K562 (cell line): ENCODE results near the gene RASSF7. TPM values are rescaled to one million over a fixed set of nuclear protein-coding genes. Genes with fewer than 3 reads are reported as not detected.

Source experiments
- BMI1 ChIP-seq: fragments of 150-350 bp; IDR thresholded peaks from 2 replicates; pipeline ENCODE4 v1.6.1; 2014; ENCODE audit warnings: low read length
- CHD7 ChIP-seq: fragments of 200-600 bp; sonication (generic); IDR thresholded peaks from one replicate; pipeline ENCODE4 v1.6.1; 2012; ENCODE audit warnings: mild to moderate bottlenecking, low read depth, low read length, inconsistent platforms
- FOXK2 ChIP-seq, 2 experiments: fragments of 450-650 bp; IDR thresholded peaks in 1 of 2; conservative IDR thresholded peaks in 1 of 2; 2 replicates each; pipeline ENCODE4 v1.6.1; 2016; ENCODE audit warnings: low read depth in 2 of 2, mild to moderate bottlenecking in 1 of 2
- GABPB2 ChIP-seq: fragments of 250-450 bp; sonication (Bioruptor Pico); conservative IDR thresholded peaks from 2 replicates; pipeline ENCODE4 v1.5.1; 2021; ENCODE audit warnings: mild to moderate bottlenecking
- HDAC6 ChIP-seq: IDR thresholded peaks from 2 replicates; pipeline ENCODE4 v1.6.1; 2012; ENCODE audit warnings: low read depth, mild to moderate bottlenecking, control low read depth, inconsistent platforms, low read length, moderate library complexity
- PCBP2 ChIP-seq: fragments of 200-400 bp; formaldehyde crosslinking; IDR thresholded peaks from 2 replicates; pipeline ENCODE4 v1.6.1; 2018; ENCODE audit warnings: low read length, low read depth, mild to moderate bottlenecking, moderate library complexity; ENCODE audit not compliant: poor library complexity, severe bottlenecking
- RREB1 ChIP-seq: fragments of 250-450 bp; sonication (Bioruptor Pico); IDR thresholded peaks from 2 replicates; pipeline ENCODE4 v1.4.0; 2020
- SAFB ChIP-seq: fragments of 200-400 bp; formaldehyde crosslinking; IDR thresholded peaks from 2 replicates; pipeline ENCODE4 v1.6.1; 2017; ENCODE audit warnings: low read depth, low read length, borderline replicate concordance
- SNIP1 ChIP-seq: fragments of 450-650 bp; IDR thresholded peaks from 2 replicates; pipeline ENCODE4 v1.7.1; 2017; ENCODE audit warnings: low read depth, mild to moderate bottlenecking
- ZNF133 ChIP-seq: fragments of 250-450 bp; sonication (Bioruptor Pico); IDR thresholded peaks from 2 replicates; pipeline ENCODE4 v1.4.0; 2020; ENCODE audit warnings: mild to moderate bottlenecking
- polyA plus RNA-seq, 8 experiments: library from polyadenylated mRNA; depleted of rRNA in 4 of 8; stranded (reverse) in 5 of 8; unstranded in 3 of 8; fragments of >200 nt; fragmentation: Nextera tagmentation in 2 of 8; fragmentation: Illumina TruSeq in 1 of 8; extraction: Ambion mirVana in 2 of 8; extraction: Trizol in 1 of 8; gene quantifications; 2 replicates each; pipeline versions ENCODE4 v1.2.1 to v1.2.3, GENCODE V29; 2011 to 2014; ENCODE audit warnings: inconsistent platforms in 1 of 8, missing spikeins in 1 of 8
- total RNA-seq, 7 experiments: library from RNA; depleted of rRNA in 6 of 7; stranded (reverse); fragments of >200 nt in 6 of 7; fragmentation: Illumina TruSeq in 2 of 7; extraction: Trizol in 2 of 7; gene quantifications; 2 replicates each; pipeline versions ENCODE4 v1.2.1 to v1.2.3, GENCODE V29; 2011 to 2021; ENCODE audit warnings: low replicate concordance in 1 of 7

RASSF7 gene
- total and polyA plus RNA-seq, 9 of the 15 experiments (the other 6 are each of a cell fraction or from before 2014, with no cell fraction given) = 0.41 to 45.2 (median 18.6) TPM

DNA sequence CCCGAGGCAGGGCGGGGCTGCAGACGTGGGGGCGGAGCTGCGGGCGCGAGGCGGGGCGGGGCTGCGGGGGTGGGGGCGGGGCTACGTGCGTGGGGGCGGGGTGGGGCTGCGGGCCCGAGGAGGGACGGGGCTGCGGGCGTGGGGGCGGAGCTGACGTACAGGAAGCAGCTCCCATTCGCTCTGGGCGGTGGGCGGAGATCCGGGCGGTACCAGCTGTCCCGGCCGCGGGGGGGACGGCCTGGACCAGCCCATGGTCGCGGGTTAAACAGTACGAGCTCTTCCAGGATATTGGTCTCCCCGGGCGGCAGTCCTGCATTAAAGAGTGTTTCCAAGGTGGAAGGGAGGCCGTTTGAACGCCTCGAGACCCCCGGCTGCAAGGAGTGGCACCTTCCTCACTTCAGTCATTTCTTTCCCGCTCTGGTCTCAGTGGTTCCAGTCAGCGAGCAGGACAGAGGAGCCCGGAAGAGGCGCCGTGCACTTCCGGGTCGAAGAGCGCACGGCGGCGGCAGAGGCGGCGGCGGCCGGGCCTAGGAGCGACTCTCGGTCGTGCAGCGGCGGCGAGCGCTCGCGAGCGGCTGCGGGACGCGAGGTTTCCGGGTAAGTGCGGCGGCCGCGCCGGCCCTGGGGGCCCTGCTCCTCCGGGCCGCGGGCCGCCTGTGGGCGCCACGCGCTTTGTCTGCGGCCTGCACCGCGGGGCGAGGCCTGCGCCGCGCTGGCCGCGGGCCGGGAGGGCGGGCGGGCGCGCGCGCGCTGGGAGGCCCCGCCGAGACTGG, 15.4 kb downstream of the RASSF7 start, which contains the start of gene PHRF1 (continued):
- TF ChIP-seq CHD7 (no peak), FOXK2 (conservative IDR thresholded peaks at IDR 0.05 in 1 of 2, IDR thresholded peaks at IDR 0.05 in 1 of 2; ENCODE audit: low read depth in 2 of 2) (peak in 1 of 2 experiments; percentile 100; a peak in 2 of 4 replicates), PCBP2 (no peak), HDAC6 (no peak), ZNF133 (no peak), BMI1 (no peak), SNIP1 (no peak), SAFB (no peak), GABPB2 (CRISPR knock-in tag) (no peak), RREB1 (CRISPR knock-in tag) (no peak)
